Neural cell (in vitro differentiated cells): ENCODE data around the gene PTPRR.

Experiments
- CTCF ChIP-seq: fragments of 450-650 bp; IDR thresholded peaks from 2 replicates; pipeline ENCODE4 v1.5.1; 2014; ENCODE audit warnings: antibody characterized with exemption, mild to moderate bottlenecking, moderate library complexity; ENCODE audit not compliant: poor library complexity, severe bottlenecking
- EP300 ChIP-seq: fragments of 450-650 bp; conservative IDR thresholded peaks from 2 replicates; pipeline ENCODE4 v1.6.1; 2014; ENCODE audit warnings: antibody characterized with exemption, mild to moderate bottlenecking, moderate library complexity; ENCODE audit not compliant: poor library complexity, severe bottlenecking
- EZH2 ChIP-seq: fragments of 200-600, 300-800 bp; shearing (Covaris generic), sonication (generic); IDR thresholded peaks from 2 replicates; pipeline ENCODE4 v1.6.1; 2014; ENCODE audit warnings: antibody characterized with exemption, low read length, borderline replicate concordance, mild to moderate bottlenecking; ENCODE audit not compliant: insufficient read depth, poor library complexity, severe bottlenecking
- MXI1 ChIP-seq: fragments of 450-650 bp; conservative IDR thresholded peaks from 2 replicates; pipeline ENCODE4 v1.6.1; 2014; ENCODE audit warnings: antibody characterized with exemption, mild to moderate bottlenecking; ENCODE audit not compliant: poor library complexity, severe bottlenecking
- POLR2AphosphoS5 ChIP-seq: IDR thresholded peaks from 2 replicates; pipeline ENCODE4 v1.6.1; 2012
- RAD21 ChIP-seq: fragments of 450-650 bp; conservative IDR thresholded peaks from 2 replicates; pipeline ENCODE4 v1.6.1; 2014; ENCODE audit warnings: antibody characterized with exemption, mild to moderate bottlenecking, moderate library complexity
- REST ChIP-seq: IDR thresholded peaks from 2 replicates; pipeline ENCODE4 v1.6.1; 2012; ENCODE audit warnings: borderline replicate concordance
- SMC3 ChIP-seq: fragments of 450-650 bp; conservative IDR thresholded peaks from 2 replicates; pipeline ENCODE4 v1.6.1; 2014; ENCODE audit warnings: antibody characterized with exemption, mild to moderate bottlenecking, moderate library complexity; ENCODE audit not compliant: poor library complexity
- TAF1 ChIP-seq: IDR thresholded peaks from 2 replicates; pipeline ENCODE4 v1.6.1; 2012; ENCODE audit warnings: low read depth

- TF ChIP-seq CTCF: no peak
- no peak for TF ChIP-seq REST
- TF ChIP-seq EZH2: no peak
- TF ChIP-seq SMC3: no peak
- TF ChIP-seq POLR2AphosphoS5: no peak
- TF ChIP-seq MXI1: no peak
- no peak for TF ChIP-seq TAF1
- no peak for TF ChIP-seq EP300
- no peak for TF ChIP-seq RAD21
Observed at GRCh38 chr12:70918321-70918720, 2.2 kb downstream of the PTPRR start.
